Vagina (tissue), 2 donors: Measurements from ENCODE around the gene MTMR2. TPM values are rescaled to one million over a fixed set of nuclear protein-coding genes. Genes with fewer than 3 reads are reported as not detected.

Source experiments
- DNase-seq, 2 donors: peaks; one replicate each; pipeline ENCODE4 v3.0.0-alpha.2; 2017; ENCODE audit errors: extremely low spot score in 2 of 2
- H3K27ac ChIP-seq: fragments of 200-600 bp; sonication (generic); one replicate; pipeline ENCODE4 v1.5.1; 2019
- H3K27me3 ChIP-seq: fragments of 200-600 bp; sonication (generic); one replicate; pipeline ENCODE4 v1.5.1; 2019
- H3K36me3 ChIP-seq, 2 donors: fragments of 200-600 bp; sonication (generic); one replicate each; pipeline ENCODE4 v1.5.1; 2017 to 2019
- H3K4me1 ChIP-seq: fragments of 200-600 bp; sonication (generic); one replicate; pipeline ENCODE4 v1.5.1; 2019
- H3K4me3 ChIP-seq, 2 donors: fragments of 200-600 bp; sonication (generic); 1 replicate in 1 of 2; 2 replicates in 1 of 2; pipeline ENCODE4 v1.5.1; 2016 to 2019
- H3K9me3 ChIP-seq: fragments of 200-600 bp; sonication (generic); one replicate; pipeline ENCODE4 v1.5.1; 2019
- POLR2A ChIP-seq, 2 donors: fragments of 450-650 bp; IDR thresholded peaks; one replicate each; pipeline ENCODE4 v1.6.1; 2017; ENCODE audit warnings: antibody characterized with exemption in 2 of 2, mild to moderate bottlenecking in 2 of 2, moderate library complexity in 2 of 2
- POLR2AphosphoS5 ChIP-seq, 2 donors: sonication (generic); formaldehyde crosslinking; IDR thresholded peaks; one replicate each; pipeline ENCODE4 v1.9.0; 2017; ENCODE audit warnings: antibody characterized with exemption in 2 of 2, mild to moderate bottlenecking in 2 of 2, low read depth in 1 of 2; ENCODE audit not compliant: insufficient read depth in 1 of 2
- intact Hi-C: fragments of 100-400 bp; cut with DNase I; formaldehyde crosslinking; loops from one replicate; pipeline ENCODE4 v1.15.1; 2023
- total RNA-seq: library from RNA; depleted of rRNA; stranded (reverse); fragments of >200 nt; gene quantifications from one replicate; pipeline ENCODE4 v1.2.3, GENCODE V29; 2016
- TF ChIP-seq, protein P1 (sequence below), 3 experiments: fragments of 450-650 bp in 2 of 3; fragments of 200-600 bp in 1 of 3; sonication (generic) in 1 of 3; IDR thresholded peaks; one replicate each; pipeline ENCODE4 v1.5.1; 2017 to 2019; ENCODE audit warnings: antibody characterized with exemption in 3 of 3, mild to moderate bottlenecking in 2 of 3, moderate library complexity in 2 of 3

MTMR2 gene
- total RNA-seq, 1 donor from 2014 or later = 18.2 TPM

DNA sequence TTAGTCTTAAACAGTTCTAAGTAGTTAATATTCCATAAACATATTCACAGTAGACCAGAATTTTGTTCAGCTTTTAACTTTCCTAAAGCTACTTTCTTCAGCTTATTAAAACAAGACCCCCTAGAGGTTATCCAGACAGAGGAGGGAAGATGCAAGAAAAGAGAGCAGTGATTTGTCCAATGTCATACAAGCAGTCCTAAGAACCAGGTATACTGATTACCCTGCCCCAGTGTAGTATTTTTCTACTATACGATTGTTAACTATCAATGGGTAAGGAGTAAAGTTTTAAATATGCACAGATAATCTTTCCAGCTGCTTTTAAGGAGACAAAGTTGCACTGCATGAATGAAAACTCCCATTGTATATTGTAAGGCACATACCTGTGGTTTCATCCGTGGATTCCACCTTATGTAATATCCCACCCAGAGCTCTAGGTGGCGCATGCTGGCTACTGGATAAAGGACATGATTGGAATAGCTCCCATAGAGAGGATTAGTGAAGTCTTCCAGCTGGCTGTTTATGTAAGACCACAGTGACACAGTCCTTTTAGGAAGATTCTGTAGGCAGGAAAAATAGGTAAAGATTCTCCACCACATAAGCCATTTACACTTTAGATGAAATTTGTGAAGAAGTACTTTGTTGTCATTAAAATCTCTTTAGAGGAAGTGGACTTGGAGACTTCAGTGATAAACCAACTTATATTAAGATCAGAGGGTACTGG is 88.0 kb downstream of the MTMR2 start:
- DNase-seq = no peak
- peaks cover 5% of the 10 kb centered on the region for H3K4me1 ChIP-seq
- H3K4me3 ChIP-seq = no peak overlapping the region
- H3K9me3 ChIP-seq = no peaks in the 10 kb centered on the region
- no peaks in the 10 kb centered on the region for H3K27me3 ChIP-seq
- H3K36me3 ChIP-seq = peaks cover 0 to 36% of the 10 kb centered on the region in 2 donors
- intact Hi-C loops = no loop called here
- TF ChIP-seq POLR2A (IDR thresholded peaks at IDR 0.05) (no peak), POLR2AphosphoS5 (IDR thresholded peaks at IDR 0.05; ENCODE audit: insufficient read depth in 1 of 2, low read depth in 1 of 2) (peak in 1 of 2 donors; percentile 57)
- TF ChIP-seq, protein P1, sequence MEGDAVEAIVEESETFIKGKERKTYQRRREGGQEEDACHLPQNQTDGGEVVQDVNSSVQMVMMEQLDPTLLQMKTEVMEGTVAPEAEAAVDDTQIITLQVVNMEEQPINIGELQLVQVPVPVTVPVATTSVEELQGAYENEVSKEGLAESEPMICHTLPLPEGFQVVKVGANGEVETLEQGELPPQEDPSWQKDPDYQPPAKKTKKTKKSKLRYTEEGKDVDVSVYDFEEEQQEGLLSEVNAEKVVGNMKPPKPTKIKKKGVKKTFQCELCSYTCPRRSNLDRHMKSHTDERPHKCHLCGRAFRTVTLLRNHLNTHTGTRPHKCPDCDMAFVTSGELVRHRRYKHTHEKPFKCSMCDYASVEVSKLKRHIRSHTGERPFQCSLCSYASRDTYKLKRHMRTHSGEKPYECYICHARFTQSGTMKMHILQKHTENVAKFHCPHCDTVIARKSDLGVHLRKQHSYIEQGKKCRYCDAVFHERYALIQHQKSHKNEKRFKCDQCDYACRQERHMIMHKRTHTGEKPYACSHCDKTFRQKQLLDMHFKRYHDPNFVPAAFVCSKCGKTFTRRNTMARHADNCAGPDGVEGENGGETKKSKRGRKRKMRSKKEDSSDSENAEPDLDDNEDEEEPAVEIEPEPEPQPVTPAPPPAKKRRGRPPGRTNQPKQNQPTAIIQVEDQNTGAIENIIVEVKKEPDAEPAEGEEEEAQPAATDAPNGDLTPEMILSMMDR (IDR thresholded peaks at IDR 0.05) = peak; percentile 74 to 81 (median 79)
- H3K27ac ChIP-seq = peak overlapping the region; percentile 22

DNA sequence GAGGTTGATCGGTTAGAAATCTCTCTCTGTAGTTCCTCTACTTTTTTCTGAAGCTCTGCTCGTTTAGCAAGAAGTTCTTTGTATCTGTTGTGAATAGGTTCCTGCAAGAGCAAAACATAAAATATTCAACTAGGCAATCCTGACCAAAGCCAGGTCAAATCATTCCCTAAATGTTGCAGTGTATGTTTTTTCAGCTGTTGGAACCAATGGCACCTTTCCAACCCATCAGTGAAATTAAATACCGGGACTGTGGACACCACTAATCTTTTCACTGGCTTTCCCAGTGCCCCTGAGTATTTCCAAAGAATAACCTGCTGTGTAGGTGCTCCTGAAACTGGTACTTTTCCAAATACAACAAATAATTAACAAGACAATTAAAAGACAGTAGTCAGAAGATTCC is 88.6 kb downstream of the MTMR2 start:
- H3K4me1 ChIP-seq = peaks cover 5% of the 10 kb centered on the region
- no peaks in the 10 kb centered on the region for H3K9me3 ChIP-seq
- intact Hi-C loops = no loop called here
- TF ChIP-seq POLR2AphosphoS5 (IDR thresholded peaks at IDR 0.05; ENCODE audit: insufficient read depth in 1 of 2, low read depth in 1 of 2) (no peak), POLR2A (IDR thresholded peaks at IDR 0.05) (no peak)
- TF ChIP-seq, protein P1 (IDR thresholded peaks at IDR 0.05) = no peak
- H3K27me3 ChIP-seq = no peaks in the 10 kb centered on the region
- peak overlapping the region; percentile 2 for H3K27ac ChIP-seq
- no peak for DNase-seq
- H3K36me3 ChIP-seq = peaks cover 0 to 36% of the 10 kb centered on the region in 2 donors
- no peak overlapping the region for H3K4me3 ChIP-seq

DNA sequence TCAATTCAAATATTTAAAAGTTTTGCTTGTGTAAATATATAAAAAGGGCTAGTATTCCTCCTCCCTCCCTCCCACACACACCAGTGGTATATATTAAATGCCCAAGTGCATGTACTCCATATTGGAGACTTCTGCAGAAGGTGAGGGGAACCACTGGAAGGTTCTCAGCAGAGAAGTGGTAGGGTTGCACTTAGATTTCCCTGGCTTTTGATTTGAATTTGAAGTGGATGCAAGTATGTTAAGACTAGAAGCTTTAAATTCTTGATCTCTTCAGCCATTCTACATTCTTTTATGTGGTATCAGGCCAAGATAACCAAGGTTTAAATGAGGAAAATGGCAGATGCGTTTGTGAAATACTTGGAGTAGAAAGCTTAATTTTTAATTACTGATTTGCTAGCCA is 90.5 kb downstream of the MTMR2 start:
- TF ChIP-seq POLR2A (IDR thresholded peaks at IDR 0.05) = no peak
- TF ChIP-seq, protein P1 (IDR thresholded peaks at IDR 0.05) = no peak
- no peak for TF ChIP-seq POLR2AphosphoS5 (IDR thresholded peaks at IDR 0.05; ENCODE audit: insufficient read depth in 1 of 2, low read depth in 1 of 2)
- no peak for DNase-seq
- Histone ChIP-seq H3K27ac (no peak overlapping the region), H3K4me1 (peaks cover 5% of the 10 kb centered on the region), H3K36me3 (peaks cover 0 to 40% of the 10 kb centered on the region in 2 donors), H3K4me3 (no peak overlapping the region), H3K27me3 (no peaks in the 10 kb centered on the region), H3K9me3 (no peaks in the 10 kb centered on the region)
- intact Hi-C loops = no loop called here

DNA sequence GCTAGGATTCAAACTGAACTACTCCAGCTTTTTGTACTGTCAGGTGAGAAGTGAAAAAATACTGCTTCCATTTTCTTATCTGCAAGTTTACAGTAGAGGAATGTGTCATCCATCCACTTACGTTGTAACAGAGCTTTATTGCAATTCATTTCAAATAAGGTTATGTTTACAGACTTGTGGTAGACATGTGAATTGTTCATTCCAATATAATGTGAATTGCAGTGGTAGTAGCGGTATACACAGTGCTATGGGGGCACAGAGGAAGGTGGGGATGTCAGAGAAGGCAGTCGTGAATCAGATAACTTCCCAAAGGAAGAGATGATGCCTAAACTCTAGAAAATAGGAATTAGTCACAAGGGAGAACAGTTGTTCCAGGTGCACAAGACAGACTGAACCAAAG is 91.1 kb downstream of the MTMR2 start:
- intact Hi-C loops = no loop called here
- no peak overlapping the region for H3K4me3 ChIP-seq

More for the DNA sequence above, 91.1 kb downstream of the MTMR2 start:
- Histone ChIP-seq H3K9me3 (no peaks in the 10 kb centered on the region), H3K27me3 (no peaks in the 10 kb centered on the region), H3K36me3 (peaks cover 0 to 40% of the 10 kb centered on the region in 2 donors), H3K27ac (no peak overlapping the region), H3K4me1 (peaks cover 5% of the 10 kb centered on the region)
- TF ChIP-seq, protein P1 (IDR thresholded peaks at IDR 0.05) = no peak
- TF ChIP-seq POLR2AphosphoS5 (IDR thresholded peaks at IDR 0.05; ENCODE audit: insufficient read depth in 1 of 2, low read depth in 1 of 2) (no peak), POLR2A (IDR thresholded peaks at IDR 0.05) (no peak)
- DNase-seq = no peak
